Measurements from ENCODE around the gene DIABLO.
"Not testable (repeated sequence)": the region's sequence is repeated elsewhere in the genome, so short reads cannot be mapped to it uniquely, and the experiment has no call there.

DIABLO gene

DNA sequence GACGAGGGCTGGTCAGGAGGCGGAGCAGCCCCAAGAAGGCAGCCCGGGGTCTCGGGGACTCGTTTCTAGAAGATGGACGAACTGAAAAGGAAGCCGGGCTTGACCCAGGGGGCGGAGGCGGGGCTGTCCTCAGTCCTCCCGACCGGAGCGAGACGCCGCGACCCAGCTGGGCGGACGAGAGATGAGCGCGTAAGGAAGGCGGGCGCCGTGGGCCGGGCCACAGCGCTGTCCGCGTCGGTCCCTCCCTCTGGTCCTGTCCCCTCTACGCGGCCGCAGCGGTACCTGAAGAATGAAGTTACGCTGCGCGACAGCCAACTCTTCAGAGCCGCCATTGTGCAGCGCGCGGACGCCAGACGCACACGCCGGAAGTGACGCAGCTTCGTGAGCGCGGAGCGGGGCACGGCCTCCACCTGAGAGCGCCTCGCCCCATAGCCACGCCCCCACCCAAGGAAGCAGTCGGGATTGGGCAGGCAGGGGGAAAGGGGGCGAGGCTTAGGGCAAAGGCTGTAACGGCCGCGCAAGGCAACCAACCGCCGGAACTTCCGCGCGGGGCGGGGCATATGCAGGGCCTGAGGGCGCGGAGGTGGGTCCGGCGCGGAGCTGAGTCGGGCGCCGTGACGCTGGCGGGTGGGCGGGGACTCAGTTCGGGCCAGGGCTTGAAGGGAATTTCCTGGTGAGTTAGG, at the start of gene DIABLO:
Gene DIABLO (minus strand): TSS at position 370 of the 683 bp plus-strand sequence. CDS start 38 bp downstream, at position 332.
- peak; percentile 100 for DNase-seq

DNA sequence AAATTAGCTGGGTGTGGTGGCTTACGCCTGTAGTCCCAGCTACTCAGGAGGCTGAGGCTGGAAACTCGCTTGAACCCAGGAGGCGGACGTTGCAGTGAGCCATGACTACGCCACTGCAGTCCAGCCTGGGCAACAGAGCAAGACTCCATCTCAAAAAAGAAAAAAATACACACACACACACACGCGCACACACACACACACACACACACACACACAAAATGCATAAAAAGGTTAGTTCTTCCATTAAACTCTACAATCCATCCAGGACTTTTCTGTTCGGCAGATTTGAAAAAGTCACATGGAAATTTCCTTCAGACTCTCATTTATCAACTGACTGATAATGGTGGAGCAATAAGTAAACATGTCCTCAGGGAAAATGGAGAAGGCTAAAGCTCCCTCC, 49.6 kb upstream of the DIABLO start:
- no peak for DNase-seq

DNA sequence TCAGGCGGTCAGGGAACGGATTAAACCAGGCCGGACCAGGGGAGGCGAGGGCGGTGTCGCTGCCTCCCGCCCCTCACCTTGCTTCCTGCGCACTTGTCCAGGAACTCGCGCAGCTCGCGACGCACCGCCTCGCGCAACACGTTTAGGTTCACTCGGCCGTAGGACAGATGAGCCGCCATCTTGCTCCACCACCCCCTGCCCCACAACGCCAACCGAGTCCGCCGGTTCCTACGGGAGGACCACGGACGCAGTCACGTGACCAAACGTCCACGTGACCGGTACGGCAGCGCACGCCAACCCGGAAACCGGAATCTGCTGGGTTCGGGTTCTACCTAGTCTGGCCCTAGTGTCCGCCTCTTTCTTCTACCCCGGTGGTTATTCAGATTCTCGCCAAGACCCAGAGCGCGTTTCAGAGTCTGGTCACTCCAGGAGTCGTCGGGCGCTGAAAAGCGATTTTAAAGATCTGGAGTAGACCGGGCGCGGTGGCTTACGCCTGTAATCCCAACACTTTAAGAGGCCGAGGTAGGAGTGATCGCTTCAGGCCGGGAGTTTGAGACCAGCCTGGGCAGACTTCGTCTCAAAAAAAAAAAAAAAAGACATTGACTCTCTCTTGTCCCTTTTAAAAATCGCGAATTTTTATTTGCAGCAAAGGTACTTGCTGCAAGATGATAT, 40.5 kb upstream of the DIABLO start, which contains the start of gene VPS33A:
Gene VPS33A (minus strand): TSS at position 265 of the 672 bp plus-strand sequence. CDS start 86 bp downstream, at position 179.
- DNase-seq, result peak; percentile 98

DNA sequence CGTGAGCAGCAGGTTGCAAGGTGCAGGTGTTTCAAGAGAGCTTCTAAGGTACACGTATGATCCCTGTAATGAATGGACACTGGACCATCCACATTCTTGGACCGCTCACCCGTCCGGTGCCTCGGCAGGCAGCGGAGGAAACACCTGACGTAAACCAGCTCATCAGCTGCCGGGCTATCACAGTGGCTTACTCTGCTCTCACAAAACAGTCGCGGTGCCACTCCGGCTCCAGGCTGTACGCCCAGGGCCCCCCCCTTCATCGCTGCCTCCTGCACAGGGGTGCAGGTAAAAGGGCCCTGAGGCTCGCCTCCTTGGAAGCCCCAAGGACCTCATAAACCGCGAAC, 40.0 kb upstream of the DIABLO start:
- peak; percentile 26 for DNase-seq

DNA sequence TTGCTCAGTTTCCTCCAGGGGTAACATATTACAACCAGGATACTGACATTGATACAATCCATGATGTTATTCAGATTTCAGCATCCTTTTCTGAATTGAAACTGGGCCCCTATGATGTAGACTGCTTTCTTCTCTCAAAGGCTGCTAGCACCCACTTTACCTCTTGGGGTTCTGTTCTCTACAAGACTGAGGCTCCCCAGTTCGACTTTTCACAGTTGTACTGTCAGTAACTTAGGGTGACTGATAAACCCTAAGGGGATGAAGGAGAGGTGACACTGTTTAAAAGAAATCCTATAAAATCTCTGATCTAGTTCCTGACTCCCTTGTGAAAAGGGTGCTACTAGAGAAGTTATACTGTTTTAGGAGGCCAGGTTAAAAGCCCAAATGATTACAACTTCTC, 39.6 kb upstream of the DIABLO start:
- DNase-seq, result no peak

DNA sequence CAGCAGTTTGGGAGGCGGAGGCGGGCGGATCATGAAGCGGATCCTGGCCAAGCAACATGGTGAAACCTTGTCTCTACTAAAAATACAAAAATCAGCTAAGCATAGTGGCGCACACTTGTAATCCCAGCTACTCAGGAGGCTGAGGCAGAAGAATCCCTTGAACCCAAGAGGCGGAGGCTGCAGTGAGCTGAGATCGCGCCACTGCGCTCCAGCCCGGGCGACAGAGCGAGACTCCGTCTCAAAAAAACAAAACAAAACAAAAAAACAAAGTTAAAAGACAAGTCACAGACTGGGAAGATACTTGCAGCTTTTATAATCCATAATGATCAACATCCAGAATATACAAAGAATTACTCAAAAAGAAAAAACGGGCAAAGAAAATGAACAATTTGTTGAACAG, 34.9 kb upstream of the DIABLO start:
- DNase-seq, result not testable (repeated sequence)

DNA sequence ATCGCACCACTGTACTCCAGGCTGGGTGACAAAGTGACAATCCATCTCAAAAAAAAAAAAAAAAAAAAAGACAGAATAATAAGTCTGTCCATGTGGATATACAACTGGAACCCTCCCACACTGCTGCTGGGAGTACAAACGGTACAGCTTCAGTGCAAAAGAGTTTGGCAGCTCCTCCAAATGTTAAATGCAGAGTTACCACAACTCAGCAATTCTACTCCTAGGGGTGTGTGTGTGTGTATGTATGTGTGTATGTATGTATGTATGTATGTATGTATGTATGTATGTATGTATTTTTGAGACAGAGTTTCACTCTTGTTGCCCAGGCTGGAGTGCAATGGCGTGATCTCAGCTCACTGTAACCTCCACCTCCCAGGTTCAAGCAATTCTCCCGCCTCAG, 33.1 kb upstream of the DIABLO start:
- not testable (repeated sequence) for DNase-seq

DNA sequence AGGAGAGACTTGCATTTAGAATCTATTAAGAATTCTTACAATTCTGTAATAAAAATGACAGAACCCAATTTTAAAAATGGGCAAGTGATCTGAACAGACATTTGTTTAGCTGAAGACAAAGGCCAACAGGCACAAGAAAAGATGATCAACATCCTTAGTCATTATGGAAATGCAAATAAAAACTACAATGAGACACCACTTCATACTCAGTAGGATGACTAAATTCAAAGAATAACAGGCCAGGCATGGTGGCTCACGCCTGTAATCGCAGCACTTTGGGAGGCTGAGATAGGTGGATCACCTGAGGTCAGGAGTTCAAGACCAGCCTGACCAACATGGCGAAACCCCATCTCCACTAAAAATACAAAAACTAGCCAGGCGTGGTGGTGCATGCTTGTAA, 32.6 kb upstream of the DIABLO start:
- not testable (repeated sequence) for DNase-seq

DNA sequence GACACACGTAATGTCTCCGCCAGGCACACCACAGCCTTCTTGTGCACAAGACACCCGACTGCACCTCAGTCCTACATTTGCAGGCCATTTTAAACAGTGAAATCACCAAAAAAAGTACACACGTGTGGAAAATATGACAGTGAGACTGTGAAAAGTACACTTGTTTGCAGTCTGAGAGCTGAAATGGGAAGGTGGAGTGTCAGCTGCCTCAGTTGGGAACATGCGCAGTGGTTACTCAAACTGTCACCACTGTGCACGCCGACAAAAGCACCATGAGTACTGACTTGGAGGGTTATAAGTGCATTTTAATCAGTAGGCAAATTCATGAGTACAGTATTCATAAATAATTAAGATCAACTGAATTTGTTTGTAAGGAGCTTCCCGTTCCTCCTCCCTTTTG, 24.7 kb upstream of the DIABLO start:
- no peak for DNase-seq

DNA sequence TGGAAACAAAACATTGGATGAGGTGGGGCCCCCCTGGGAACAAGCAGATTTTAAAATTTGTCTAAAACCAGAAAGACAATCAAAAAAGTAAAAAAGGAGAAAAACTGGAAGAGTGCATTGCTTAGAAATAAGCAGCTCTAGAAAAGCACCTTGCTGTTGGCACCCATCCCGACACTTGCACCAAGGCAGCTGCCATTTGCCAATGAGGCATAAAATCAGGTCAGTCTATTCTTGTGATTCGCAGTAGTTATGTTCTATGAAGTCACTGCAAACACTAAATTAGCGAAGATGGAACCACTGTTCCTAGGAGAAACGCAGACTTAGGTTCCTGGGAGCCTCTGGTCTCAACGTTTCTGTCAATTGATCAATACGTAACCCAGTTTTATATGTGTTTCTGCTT, 24.2 kb upstream of the DIABLO start:
- no peak for DNase-seq

DNA sequence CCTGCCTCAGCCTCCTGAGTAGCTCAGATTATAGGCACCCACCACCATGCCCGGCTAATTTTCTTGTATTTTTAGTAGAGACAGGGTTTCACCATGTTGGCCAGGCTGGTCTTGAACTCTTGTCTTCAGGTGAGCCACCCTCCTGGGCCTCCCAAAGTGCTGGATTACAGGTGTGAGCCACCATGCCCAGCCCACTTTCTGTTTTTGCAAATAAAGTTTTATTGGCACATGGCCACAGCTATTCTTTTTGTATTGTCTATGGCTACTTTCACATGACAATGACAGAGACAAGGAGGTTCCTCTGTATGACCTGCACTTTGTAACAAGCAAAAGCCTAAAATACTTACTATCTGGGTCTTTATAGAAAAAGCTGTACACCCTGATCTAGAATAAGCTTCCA, 19.7 kb upstream of the DIABLO start:
- no peak for DNase-seq

DNA sequence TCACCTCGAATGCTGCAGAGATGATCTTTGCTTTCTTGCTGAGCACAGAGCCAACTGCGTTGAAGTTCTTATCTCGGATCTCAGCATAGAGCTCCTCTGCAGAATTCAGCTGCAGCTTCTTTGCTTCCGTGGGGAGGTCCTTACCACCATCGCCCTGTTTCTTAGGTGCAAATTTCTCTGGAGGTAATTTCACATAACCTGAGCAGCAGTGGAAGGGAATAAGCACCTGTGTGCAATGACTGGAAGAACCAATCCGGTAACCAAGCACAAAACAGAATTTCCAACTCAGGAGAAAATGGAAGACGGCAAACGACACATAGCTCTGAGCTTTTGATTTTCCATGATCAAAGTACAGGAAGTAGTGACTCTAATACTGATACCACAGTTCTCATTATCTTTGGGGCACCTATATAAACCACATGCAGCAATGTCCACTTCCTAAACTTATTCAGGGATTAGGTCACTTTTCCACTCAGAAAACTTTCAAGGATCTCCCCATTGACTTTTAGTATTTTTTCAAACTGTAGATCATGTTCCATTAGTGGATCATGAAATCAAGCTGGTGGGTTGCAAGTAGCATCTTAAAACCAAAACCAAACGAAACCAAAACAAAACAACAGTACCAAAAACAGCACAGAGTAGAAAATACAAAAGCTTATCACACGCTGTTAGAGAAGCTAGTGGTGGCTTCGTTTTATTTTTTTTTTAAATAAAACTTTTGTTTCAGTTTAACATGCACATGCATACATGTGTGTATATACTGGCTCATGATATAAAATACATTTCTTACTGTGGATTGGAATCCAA, 18.9 kb upstream of the DIABLO start:
- DNase-seq, result no peak

DNA sequence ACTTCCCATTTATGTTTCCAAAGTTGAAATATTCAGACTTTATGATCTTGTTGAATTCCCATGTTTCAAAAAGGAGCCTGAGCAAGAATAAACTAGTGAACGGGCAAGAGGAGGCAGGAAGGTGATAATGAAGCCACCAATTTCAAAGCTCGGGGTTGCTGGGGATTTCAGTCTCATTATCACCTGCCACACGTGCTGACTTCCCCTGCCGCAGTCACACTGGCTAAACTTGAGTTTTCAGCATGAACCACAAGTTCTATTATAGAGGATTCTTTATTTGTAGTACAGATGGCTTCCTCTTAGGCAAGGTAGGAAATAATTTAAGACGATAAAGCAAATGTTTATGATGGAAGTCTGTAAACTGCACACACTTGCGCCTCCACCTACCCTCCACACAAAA, 18.1 kb upstream of the DIABLO start:
- DNase-seq, result no peak

DNA sequence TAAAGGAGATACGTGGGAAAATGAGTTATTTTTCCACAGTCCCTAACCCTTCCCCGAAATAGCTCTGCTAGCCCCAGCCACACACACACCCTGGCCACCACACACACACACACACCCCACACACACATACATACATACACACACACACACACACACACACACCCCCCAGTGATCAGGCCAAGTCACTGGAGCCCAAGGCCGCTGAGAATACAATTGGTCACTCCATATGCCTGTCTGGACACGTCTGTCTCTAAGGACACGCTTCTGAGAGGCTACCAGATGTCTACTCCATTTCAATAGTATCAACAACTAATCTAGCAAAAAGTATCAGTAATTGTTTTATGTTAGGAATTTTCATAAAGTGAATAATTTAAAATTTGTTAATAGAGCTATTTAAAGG, 13.0 kb upstream of the DIABLO start:
- no peak for DNase-seq

DNA sequence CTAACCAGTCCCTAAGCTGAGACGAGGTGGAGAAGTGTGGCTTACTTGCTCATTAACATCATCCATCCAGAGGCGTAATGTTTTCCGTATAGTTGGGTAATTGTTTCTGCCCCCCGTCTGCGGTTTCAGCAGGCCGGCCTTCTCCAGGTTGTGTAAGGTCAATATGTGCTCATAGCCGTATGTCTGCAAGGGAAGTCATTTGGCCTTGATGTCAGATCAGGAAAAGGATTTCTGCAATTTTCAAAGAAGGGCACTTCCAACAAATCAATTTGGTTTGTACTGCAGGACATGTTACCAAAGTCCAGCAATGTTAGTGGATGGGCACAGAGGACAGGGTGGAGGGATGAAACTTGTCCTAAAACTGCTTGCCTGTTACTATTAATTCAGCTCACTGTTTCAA, 9.9 kb upstream of the DIABLO start:
- no peak for DNase-seq

DNA sequence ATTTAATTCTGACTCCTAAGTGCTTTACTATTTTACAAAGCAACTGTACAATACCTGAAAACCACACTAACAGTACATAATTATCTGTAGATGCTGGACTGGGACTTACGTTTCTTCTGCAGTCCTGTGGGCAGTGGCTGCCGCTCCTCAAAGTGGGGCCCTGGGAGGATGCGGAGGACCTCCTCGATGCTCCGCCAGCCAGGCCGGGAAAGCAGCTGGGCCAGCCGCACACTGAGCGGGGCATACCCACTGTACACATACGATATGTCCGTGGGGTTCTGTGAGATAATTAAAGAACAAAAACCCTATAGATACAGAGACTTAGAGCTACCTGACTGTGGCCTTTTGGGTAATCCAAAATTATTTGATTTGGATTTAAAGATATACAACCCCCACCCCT, 6.8 kb upstream of the DIABLO start:
- DNase-seq, result no peak

DNA sequence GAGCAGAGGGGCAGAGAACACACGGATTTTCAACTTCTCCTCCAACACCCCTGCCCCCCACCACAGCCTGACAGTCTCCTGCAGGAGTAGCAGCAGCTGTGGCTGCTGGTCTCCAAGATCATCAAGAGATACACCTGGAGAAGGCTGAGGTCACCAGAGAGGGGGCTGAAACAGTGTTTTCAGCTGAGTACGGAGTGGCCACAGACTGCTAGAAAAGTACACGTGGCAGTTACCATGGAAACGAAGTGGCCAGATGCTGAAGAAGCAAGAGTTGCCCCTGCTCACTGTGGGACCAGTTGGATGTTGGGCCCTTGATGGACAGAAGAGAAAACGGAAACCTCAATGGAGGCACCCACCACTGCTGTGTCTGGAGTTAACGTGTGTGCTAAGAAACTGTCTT, 4.9 kb upstream of the DIABLO start:
- DNase-seq, result no peak

DNA sequence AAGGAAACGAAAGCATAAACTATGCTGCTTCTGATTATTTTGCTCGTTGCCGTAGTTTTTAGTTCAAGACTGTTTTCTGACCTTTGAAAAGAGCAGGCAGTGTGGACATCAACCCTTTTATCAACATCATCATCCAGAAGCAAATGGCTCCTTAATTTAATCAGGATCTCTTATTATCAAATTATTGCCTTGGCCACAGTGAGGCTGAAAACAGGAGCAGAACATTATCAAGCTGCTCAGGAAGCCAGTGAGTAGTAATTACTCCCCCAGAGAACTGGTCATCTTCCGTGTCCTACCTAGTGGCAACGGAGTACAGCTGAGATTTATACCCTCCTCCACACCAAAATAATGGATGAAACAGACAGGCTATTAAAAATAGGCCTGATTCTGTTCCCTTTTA, 2.2 kb upstream of the DIABLO start:
- no peak for DNase-seq

DNA sequence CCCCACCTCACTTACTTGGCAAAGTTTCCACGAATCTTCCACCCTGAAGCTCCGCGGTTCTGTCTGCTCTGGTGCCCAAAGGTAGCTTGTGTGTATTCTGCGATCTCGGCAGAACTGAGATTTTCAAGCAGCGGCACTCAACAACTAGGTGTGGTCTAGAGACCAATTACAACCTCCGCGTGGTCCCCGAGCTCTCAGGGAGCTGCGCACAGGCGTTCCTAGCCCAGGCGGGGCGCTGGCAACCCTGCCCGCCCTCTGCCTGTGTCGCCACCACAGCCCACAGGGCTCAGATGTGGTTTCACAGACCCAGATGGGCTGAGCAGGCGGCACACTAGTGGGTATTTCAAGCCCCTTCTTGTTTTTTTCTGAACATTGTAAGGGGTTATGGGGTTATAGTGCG, 1.5 kb upstream of the DIABLO start:
- no peak for DNase-seq

DNA sequence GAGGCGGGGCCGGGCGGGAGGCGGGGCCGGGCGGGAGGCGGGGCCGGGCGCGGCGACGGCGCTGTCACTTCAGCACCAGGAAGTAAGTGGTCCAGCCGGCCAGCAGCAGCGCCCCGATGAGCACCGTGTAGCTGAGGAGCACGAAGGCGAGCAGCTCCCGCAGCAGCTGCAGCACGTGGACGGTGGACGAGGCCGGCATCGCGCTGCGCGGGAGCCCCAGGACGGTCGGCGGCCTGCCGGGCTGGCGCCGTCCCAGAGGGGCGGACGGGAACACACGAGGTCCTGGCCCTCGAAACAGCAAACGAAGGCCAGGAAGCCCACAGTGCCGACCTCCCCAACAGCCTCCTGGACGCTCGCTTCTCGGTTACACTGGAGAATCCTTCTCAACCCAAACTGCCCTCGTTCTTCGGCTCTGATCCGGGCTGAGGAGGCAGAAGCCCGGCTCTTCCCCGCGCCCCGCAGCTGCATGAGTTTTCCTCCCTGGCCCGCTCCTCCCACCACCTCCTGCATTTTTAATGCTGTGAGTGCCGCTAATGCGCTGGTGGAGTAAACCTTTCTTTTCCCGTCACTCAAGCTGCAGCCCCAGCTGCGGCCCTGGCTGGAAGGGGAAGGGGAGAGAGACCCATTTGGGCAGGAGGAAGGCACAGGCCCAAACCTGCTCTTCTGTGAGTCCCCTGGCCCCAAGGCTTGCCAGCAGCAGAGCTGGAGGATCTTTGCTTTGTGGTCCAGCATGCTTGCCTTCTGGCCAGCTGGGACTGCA, 694 bp upstream of the DIABLO start:
- DNase-seq, result no peak

DNA sequence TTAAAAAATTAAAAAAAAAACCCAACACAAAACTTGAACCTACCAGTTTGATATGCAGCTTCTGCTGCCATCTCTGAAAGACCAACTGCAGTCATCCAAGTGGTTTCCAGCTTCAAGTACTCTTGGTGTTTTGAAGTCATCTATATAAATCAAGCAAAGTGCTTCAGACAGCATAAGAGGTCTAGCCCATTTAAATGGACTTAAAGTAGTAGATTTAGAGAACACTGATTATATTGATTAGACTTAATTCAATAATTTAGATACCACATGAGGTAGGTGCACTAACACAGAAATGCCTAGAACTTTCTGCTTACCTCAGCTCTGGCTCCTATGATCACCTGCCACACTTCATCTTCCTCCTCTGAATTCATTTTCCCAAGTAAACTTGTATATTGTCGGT, 9.4 kb downstream of the DIABLO start:
- DNase-seq, result no peak

DNA sequence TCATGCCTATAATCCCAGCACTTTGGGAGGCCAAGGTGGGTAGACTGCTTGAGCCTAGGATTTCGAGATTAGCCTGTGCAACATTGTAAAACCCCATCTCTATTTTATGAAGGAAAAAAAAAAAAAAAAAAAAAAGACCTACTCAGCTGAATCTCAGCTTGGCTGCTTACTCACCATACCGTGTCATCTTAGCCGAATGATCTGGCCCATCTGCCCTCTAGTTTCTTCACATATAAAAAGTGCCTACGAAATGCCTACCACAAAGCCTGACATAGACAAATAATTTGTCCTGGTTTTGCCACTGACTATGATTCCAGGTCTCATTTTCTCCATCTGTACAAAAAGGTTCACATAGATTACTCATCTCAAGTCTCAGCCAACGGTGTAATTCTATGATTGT, 10.1 kb downstream of the DIABLO start:
- DNase-seq, result no peak

Data from NCI-H774 (cell line).